ACHN (cell line): Measurements from ENCODE around the gene ARHGEF35.
"Not testable (repeated sequence)": the region's sequence is repeated elsewhere in the genome, so short reads cannot be mapped to it uniquely, and the experiment has no call there.

Source experiments
- DNase-seq: peaks from one replicate; pipeline ENCODE4 v3.0.0-alpha.2; 2015
- in situ Hi-C: cut with HindIII; loops from 2 replicates; pipeline ENCODE4 v1.10.0; 2017; ENCODE audit warnings: low sequenced_read_pairs, low pct_ligation_motif_present, low pct_unique_long_range_greater_than_20kb

Gene ARHGEF35

GRCh38 chr7:144188578-144189171, 7.0 kb downstream of the ARHGEF35 start:
- in situ Hi-C loops, DNase-seq: not testable (repeated sequence)

- DNase-seq, in situ Hi-C loops: not testable (repeated sequence)
Observed at GRCh38 chr7:144187848-144188247, 7.8 kb downstream of the ARHGEF35 start.

GRCh38 chr7:144183166-144183565, 12.5 kb downstream of the ARHGEF35 start, which contains the start of gene CTAGE4:
Gene CTAGE4, plus strand, starts transcription at chr7:144183466. Its CDS starts 38 bp downstream, at chr7:144183504.
- DNase-seq, in situ Hi-C loops: not testable (repeated sequence)

GRCh38 chr7:144179165-144179479, 16.5 kb downstream of the ARHGEF35 start:
- DNase-seq, in situ Hi-C loops: not testable (repeated sequence)

- DNase-seq: peak; percentile 40
- in situ Hi-C loops: not testable (repeated sequence)
Observed at GRCh38 chr7:144178380-144179164, 17.1 kb downstream of the ARHGEF35 start.

GRCh38 chr7:144174613-144175012, 21.0 kb downstream of the ARHGEF35 start:
- in situ Hi-C loops: no loop called here

GRCh38 chr7:144171594-144172350, 23.9 kb downstream of the ARHGEF35 start:
- in situ Hi-C loops: not testable (repeated sequence)

More at GRCh38 chr7:144174613-144175012, 21.0 kb downstream of the ARHGEF35 start:
- DNase-seq: no peak

GRCh38 chr7:144164784-144165183, 30.8 kb downstream of the ARHGEF35 start:
- DNase-seq: no peak

More at GRCh38 chr7:144171594-144172350, 23.9 kb downstream of the ARHGEF35 start:
- not testable (repeated sequence) for DNase-seq

GRCh38 chr7:144158861-144159260, 36.8 kb downstream of the ARHGEF35 start:
- no peak for DNase-seq
- in situ Hi-C loops: no loop called here

More at GRCh38 chr7:144164784-144165183, 30.8 kb downstream of the ARHGEF35 start:
- in situ Hi-C loops: no loop called here

- no peak for DNase-seq
- in situ Hi-C loops: no loop called here
Observed at GRCh38 chr7:144148224-144148827, 47.3 kb downstream of the ARHGEF35 start.

- in situ Hi-C loops: no loop called here
- peak; percentile 20 for DNase-seq
Observed at GRCh38 chr7:144144426-144144825, 51.2 kb downstream of the ARHGEF35 start.

GRCh38 chr7:144142187-144142586, 53.4 kb downstream of the ARHGEF35 start:
- in situ Hi-C loops: no loop called here
- DNase-seq: no peak

GRCh38 chr7:144137501-144137900, 58.1 kb downstream of the ARHGEF35 start:
- in situ Hi-C loops: no loop called here
- DNase-seq: no peak
